Measurements from ENCODE around the gene TRAPPC10.

DNA sequence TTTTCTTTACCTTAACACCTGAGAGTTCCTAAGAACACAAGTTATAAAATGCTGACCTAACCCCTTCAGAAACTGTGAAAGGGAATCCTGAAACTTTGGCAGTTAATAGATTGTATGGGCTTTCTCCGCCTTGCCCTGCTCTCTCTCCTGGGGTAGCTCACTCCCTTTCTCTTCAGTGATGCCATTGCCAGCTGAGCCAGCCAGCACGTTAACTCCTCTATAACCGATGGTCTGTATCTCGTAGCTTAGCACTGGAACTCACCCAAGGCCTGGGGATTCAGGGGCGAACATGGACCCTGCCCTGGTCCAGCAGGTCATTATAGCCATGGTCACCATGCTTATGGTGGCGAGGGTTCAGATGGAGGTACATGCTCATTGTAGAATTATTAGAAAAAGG, 40.7 kb downstream of the TRAPPC10 start:
- TF ChIP-seq POLR2A (IDR thresholded peaks at IDR 0.05) = no peak
- TF ChIP-seq, protein P1, sequence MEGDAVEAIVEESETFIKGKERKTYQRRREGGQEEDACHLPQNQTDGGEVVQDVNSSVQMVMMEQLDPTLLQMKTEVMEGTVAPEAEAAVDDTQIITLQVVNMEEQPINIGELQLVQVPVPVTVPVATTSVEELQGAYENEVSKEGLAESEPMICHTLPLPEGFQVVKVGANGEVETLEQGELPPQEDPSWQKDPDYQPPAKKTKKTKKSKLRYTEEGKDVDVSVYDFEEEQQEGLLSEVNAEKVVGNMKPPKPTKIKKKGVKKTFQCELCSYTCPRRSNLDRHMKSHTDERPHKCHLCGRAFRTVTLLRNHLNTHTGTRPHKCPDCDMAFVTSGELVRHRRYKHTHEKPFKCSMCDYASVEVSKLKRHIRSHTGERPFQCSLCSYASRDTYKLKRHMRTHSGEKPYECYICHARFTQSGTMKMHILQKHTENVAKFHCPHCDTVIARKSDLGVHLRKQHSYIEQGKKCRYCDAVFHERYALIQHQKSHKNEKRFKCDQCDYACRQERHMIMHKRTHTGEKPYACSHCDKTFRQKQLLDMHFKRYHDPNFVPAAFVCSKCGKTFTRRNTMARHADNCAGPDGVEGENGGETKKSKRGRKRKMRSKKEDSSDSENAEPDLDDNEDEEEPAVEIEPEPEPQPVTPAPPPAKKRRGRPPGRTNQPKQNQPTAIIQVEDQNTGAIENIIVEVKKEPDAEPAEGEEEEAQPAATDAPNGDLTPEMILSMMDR (IDR thresholded peaks at IDR 0.05) = no peak

Measured in thyroid gland (tissue), 4 donors.